ENCODE data around the gene EAF1. TPM values are rescaled to one million over a fixed set of nuclear protein-coding genes. Genes with fewer than 3 reads are reported as not detected.
"Not testable (repeated sequence)": the region's sequence is repeated elsewhere in the genome, so short reads cannot be mapped to it uniquely, and the experiment has no call there.

EAF1 gene
- total and polyA plus RNA-seq, 5 donors from 2014 or later: 7.9 to 27.9 (median 10.2) TPM

DNA sequence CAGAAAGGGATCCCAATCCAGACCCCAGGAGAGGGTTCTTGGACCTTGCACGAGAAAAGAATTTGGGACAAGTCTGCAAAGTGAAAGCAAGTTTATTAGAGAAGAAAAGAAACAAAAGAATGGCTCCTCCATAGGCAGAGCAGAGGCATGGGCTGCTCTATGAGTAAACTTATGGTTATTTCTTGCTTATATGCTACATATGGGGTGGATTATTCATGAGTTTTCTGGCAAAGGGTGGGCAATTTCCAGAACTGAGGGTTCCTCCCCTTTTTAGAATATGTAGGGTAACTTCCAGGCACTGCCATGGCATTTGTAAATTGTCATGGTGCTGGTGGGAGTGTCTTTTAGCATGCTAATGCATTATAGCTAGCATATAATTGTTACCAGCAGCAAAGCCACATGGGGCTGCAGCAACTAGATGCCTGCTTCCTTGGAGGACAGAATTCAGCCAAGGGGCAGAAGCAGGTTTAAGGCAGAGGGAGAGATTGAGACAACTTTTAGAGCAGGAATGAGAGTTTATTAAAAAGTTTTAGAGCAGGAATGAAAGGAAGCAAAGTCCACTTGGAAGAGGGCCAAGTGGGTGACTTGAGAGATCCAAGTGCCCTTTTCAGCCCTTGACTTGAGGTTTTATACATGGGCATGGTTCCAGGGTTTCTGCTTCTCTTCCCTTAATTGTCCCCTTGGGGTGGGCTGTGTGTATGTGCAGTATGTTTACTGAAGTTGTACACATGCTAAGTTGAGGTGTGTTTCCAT is 41.3 kb upstream of the EAF1 start:
- H3K4me3 Mint-ChIP-seq: no peak overlapping the region
- no peak overlapping the region for H3K27ac Mint-ChIP-seq
- peaks cover 0 to 9% (median 0%) of the 10 kb centered on the region in 4 donors for H3K4me1 Mint-ChIP-seq
- H3K27me3 ChIP-seq (ENCODE audit: control insufficient read depth, insufficient read depth, low read length): no peaks in the 10 kb centered on the region
- peaks cover 0 to 4% (median 0%) of the 10 kb centered on the region in 7 donors for H3K9me3 Mint-ChIP-seq
- no peaks in the 10 kb centered on the region for H3K4me1 ChIP-seq (ENCODE audit: control insufficient read depth, insufficient read depth, low read length, poor library complexity, severe bottlenecking)
- DNase-seq: no peak
- H3K36me3 ChIP-seq (ENCODE audit: control insufficient read depth, insufficient read depth, low read length): no peaks in the 10 kb centered on the region
- peaks cover 5% of the 10 kb centered on the region for H3K27me3 Mint-ChIP-seq
- no peaks in the 10 kb centered on the region for H3K9me3 ChIP-seq (ENCODE audit: control insufficient read depth in 2 of 2, low read length in 2 of 2)
- H3K4me3 ChIP-seq (ENCODE audit: low read depth, low read length): no peak overlapping the region
- ATAC-seq (ENCODE audit: low read depth in 2 of 2): no peak
- H3K27ac ChIP-seq (ENCODE audit: insufficient read depth, low read length, poor library complexity, severe bottlenecking): no peak overlapping the region
- peaks cover 3% of the 10 kb centered on the region for H3K36me3 Mint-ChIP-seq

DNA sequence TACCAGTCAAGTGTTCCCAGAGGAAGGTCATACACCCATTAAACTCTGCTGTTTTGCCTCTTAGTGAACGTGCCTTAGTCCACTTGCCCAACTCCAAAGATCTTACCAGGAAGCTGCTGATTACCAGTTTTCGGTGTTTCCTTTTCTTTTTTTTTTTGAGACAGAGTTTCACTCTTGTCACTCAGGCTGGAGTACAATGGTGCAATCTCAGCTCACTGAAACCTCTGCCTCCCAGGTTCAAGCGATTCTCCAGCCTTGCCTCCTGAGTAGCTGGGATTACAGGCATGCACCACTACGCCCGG is 40.8 kb upstream of the EAF1 start:
- not testable (repeated sequence) for H3K27ac ChIP-seq (ENCODE audit: insufficient read depth, low read length, poor library complexity, severe bottlenecking); H3K27ac Mint-ChIP-seq; H3K4me1 ChIP-seq (ENCODE audit: control insufficient read depth, insufficient read depth, low read length, poor library complexity, severe bottlenecking); DNase-seq; H3K9me3 Mint-ChIP-seq; H3K36me3 ChIP-seq (ENCODE audit: control insufficient read depth, insufficient read depth, low read length); H3K4me3 Mint-ChIP-seq; ATAC-seq (ENCODE audit: low read depth in 2 of 2); H3K36me3 Mint-ChIP-seq; H3K4me3 ChIP-seq (ENCODE audit: low read depth, low read length); H3K9me3 ChIP-seq (ENCODE audit: control insufficient read depth in 2 of 2, low read length in 2 of 2); H3K4me1 Mint-ChIP-seq; H3K27me3 Mint-ChIP-seq; H3K27me3 ChIP-seq (ENCODE audit: control insufficient read depth, insufficient read depth, low read length)

DNA sequence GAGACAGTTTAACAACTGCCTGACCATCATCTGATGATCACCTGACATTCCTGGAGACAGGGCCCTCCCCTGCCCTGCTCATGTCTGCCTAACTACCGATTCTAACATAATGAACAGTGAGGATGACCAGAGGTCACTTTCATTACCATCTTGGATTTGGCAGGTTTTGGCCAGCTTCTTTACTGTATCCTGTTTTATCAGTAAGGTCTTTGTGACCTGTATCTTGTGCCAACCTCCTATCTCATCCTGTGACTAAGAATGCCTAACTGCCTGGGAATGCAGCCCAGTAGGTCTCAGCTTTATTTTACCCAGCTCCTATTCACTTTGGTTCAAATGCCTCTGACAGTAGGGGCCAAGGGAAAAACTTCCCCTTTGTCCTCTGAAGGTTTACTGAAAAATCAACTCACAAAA is 40.2 kb upstream of the EAF1 start:
- no peak overlapping the region for H3K4me3 Mint-ChIP-seq
- H3K27me3 Mint-ChIP-seq: peaks cover 5% of the 10 kb centered on the region
- no peaks in the 10 kb centered on the region for H3K9me3 ChIP-seq (ENCODE audit: control insufficient read depth in 2 of 2, low read length in 2 of 2)
- DNase-seq (no peak), ATAC-seq (ENCODE audit: low read depth in 2 of 2) (no peak)
- H3K36me3 Mint-ChIP-seq: peaks cover 3% of the 10 kb centered on the region
- no peak overlapping the region for H3K4me3 ChIP-seq (ENCODE audit: low read depth, low read length)
- H3K9me3 Mint-ChIP-seq: peaks cover 0 to 4% (median 0%) of the 10 kb centered on the region in 7 donors
- H3K27ac ChIP-seq (ENCODE audit: insufficient read depth, low read length, poor library complexity, severe bottlenecking): no peak overlapping the region
- H3K27me3 ChIP-seq (ENCODE audit: control insufficient read depth, insufficient read depth, low read length): no peaks in the 10 kb centered on the region
- no peaks in the 10 kb centered on the region for H3K36me3 ChIP-seq (ENCODE audit: control insufficient read depth, insufficient read depth, low read length)
- no peaks in the 10 kb centered on the region for H3K4me1 ChIP-seq (ENCODE audit: control insufficient read depth, insufficient read depth, low read length, poor library complexity, severe bottlenecking)
- no peak overlapping the region for H3K27ac Mint-ChIP-seq
- peaks cover 0 to 9% (median 0%) of the 10 kb centered on the region in 4 donors for H3K4me1 Mint-ChIP-seq

DNA sequence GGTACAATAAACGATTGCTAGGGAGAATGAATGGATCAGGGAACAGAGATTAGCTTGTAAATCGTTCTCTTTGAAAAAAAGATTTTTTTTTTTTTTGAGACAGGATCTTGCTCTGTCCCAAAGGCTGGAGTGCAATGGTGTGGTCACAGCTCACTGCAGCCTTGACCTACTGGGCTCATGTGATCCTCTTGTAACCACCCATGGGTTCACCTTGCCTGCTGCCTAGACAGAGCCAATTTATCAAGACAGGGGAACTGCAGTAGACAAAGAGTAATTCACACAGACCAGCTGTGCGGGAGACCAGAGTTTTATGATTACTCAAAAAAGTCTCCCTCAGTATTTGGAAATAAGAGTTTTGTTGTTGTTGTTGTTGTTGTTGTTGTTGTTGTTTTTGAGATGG is 39.7 kb upstream of the EAF1 start:
- Mint-ChIP-seq H3K36me3 (peaks cover 3% of the 10 kb centered on the region), H3K27me3 (peaks cover 2% of the 10 kb centered on the region), H3K4me3 (no peak overlapping the region), H3K9me3 (peaks cover 0 to 6% (median 0%) of the 10 kb centered on the region in 7 donors), H3K4me1 (peaks cover 0 to 9% (median 0%) of the 10 kb centered on the region in 4 donors), H3K27ac (peak overlapping the region in 1 of 3 donors; percentile 49)
- Histone ChIP-seq H3K36me3 (ENCODE audit: control insufficient read depth, insufficient read depth, low read length) (no peaks in the 10 kb centered on the region), H3K27me3 (ENCODE audit: control insufficient read depth, insufficient read depth, low read length) (no peaks in the 10 kb centered on the region), H3K9me3 (ENCODE audit: control insufficient read depth in 2 of 2, low read length in 2 of 2) (no peaks in the 10 kb centered on the region), H3K27ac (ENCODE audit: insufficient read depth, low read length, poor library complexity, severe bottlenecking) (no peak overlapping the region), H3K4me1 (ENCODE audit: control insufficient read depth, insufficient read depth, low read length, poor library complexity, severe bottlenecking) (no peaks in the 10 kb centered on the region), H3K4me3 (ENCODE audit: low read depth, low read length) (no peak overlapping the region)
- no peak for ATAC-seq (ENCODE audit: low read depth in 2 of 2)
- DNase-seq: no peak

DNA sequence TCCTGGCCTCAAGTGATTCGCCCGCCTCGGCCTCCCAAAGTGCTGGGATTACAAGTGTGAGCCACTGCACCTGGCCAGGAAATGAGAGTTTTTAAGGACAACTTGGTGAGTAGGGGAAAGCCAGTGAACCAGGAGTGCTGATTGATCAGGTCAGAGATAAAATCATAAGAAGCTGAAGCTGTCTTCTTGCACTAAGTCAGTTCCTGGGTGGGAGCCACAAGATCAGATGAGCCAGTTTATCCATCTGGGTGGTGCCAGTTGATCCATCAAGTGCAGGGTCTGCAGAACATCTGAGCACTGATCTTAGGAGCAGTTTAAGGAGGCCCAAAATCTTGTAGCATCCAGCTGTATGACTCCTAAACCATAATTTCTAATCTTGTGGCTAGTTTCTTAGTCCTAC is 39.1 kb upstream of the EAF1 start:
- not testable (repeated sequence) for DNase-seq; H3K36me3 ChIP-seq (ENCODE audit: control insufficient read depth, insufficient read depth, low read length); H3K4me1 ChIP-seq (ENCODE audit: control insufficient read depth, insufficient read depth, low read length, poor library complexity, severe bottlenecking); H3K27me3 ChIP-seq (ENCODE audit: control insufficient read depth, insufficient read depth, low read length); H3K27me3 Mint-ChIP-seq; H3K27ac ChIP-seq (ENCODE audit: insufficient read depth, low read length, poor library complexity, severe bottlenecking); H3K4me1 Mint-ChIP-seq; ATAC-seq (ENCODE audit: low read depth in 2 of 2); H3K4me3 ChIP-seq (ENCODE audit: low read depth, low read length); H3K27ac Mint-ChIP-seq; H3K36me3 Mint-ChIP-seq; H3K9me3 ChIP-seq (ENCODE audit: control insufficient read depth in 2 of 2, low read length in 2 of 2); H3K9me3 Mint-ChIP-seq
- peak overlapping the region in 1 of 4 donors; percentile 27 for H3K4me3 Mint-ChIP-seq

DNA sequence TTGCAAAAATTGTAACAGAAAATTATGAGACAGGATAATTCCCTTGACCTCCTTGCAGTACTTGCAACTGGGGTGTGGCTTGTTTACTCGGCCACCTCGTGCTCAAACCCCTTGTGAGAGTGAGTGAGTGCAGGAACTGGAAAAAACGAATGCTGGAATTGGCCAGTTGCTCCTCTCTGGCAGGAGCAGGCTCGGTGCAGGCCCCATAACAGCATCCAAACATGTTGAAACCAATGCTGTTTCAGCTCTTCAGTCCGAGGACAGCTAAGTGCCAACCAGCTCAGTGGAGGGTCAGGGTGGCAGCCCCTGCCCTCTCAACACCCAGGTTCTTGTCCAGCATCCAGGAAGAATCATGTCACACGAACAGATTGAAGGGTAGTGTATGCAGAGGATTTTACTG is 36.9 kb upstream of the EAF1 start:
- Mint-ChIP-seq H3K36me3 (peaks cover 6% of the 10 kb centered on the region), H3K4me1 (no peaks in the 10 kb centered on the region), H3K27me3 (no peaks in the 10 kb centered on the region), H3K9me3 (peaks cover 0 to 6% (median 0%) of the 10 kb centered on the region in 7 donors), H3K27ac (peak overlapping the region in 1 of 3 donors; percentile 71), H3K4me3 (no peak overlapping the region)
- Histone ChIP-seq H3K36me3 (ENCODE audit: control insufficient read depth, insufficient read depth, low read length) (no peaks in the 10 kb centered on the region), H3K4me3 (ENCODE audit: low read depth, low read length) (no peak overlapping the region), H3K9me3 (ENCODE audit: control insufficient read depth in 2 of 2, low read length in 2 of 2) (no peaks in the 10 kb centered on the region), H3K27me3 (ENCODE audit: control insufficient read depth, insufficient read depth, low read length) (no peaks in the 10 kb centered on the region), H3K4me1 (ENCODE audit: control insufficient read depth, insufficient read depth, low read length, poor library complexity, severe bottlenecking) (no peaks in the 10 kb centered on the region), H3K27ac (ENCODE audit: insufficient read depth, low read length, poor library complexity, severe bottlenecking) (no peak overlapping the region)
- DNase-seq (no peak), ATAC-seq (ENCODE audit: low read depth in 2 of 2) (no peak)

DNA sequence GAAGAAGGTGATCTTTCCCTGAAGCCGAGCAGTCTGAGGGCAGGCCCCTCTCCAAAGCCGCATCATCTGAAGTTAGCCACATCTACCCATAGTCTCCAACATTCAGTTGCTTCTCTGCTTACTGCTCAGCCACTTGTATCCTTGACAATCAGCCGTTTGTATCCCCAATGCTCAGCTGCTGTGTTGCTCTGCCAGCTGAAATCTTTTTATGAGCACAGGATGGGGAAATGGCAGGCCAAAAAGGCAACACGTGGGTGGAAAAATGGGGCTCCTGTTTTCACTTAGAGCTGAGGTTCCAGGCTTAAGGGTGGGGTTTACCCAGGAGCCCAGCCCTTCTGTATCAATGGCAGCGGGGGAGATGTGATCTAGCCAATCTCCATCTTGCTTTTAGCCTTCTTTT is 36.4 kb upstream of the EAF1 start:
- no peaks in the 10 kb centered on the region for H3K4me1 ChIP-seq (ENCODE audit: control insufficient read depth, insufficient read depth, low read length, poor library complexity, severe bottlenecking)
- no peaks in the 10 kb centered on the region for H3K4me1 Mint-ChIP-seq
- peaks cover 0 to 5% (median 0%) of the 10 kb centered on the region in 7 donors for H3K9me3 Mint-ChIP-seq
- H3K36me3 Mint-ChIP-seq: peaks cover 9% of the 10 kb centered on the region
- no peak overlapping the region for H3K27ac Mint-ChIP-seq
- ATAC-seq (ENCODE audit: low read depth in 2 of 2): no peak
- H3K4me3 Mint-ChIP-seq: no peak overlapping the region
- H3K27ac ChIP-seq (ENCODE audit: insufficient read depth, low read length, poor library complexity, severe bottlenecking): no peak overlapping the region
- no peak for DNase-seq
- peaks cover 1% of the 10 kb centered on the region for H3K27me3 Mint-ChIP-seq
- no peaks in the 10 kb centered on the region for H3K36me3 ChIP-seq (ENCODE audit: control insufficient read depth, insufficient read depth, low read length)
- H3K4me3 ChIP-seq (ENCODE audit: low read depth, low read length): no peak overlapping the region
- H3K27me3 ChIP-seq (ENCODE audit: control insufficient read depth, insufficient read depth, low read length): no peaks in the 10 kb centered on the region
- no peaks in the 10 kb centered on the region for H3K9me3 ChIP-seq (ENCODE audit: control insufficient read depth in 2 of 2, low read length in 2 of 2)

DNA sequence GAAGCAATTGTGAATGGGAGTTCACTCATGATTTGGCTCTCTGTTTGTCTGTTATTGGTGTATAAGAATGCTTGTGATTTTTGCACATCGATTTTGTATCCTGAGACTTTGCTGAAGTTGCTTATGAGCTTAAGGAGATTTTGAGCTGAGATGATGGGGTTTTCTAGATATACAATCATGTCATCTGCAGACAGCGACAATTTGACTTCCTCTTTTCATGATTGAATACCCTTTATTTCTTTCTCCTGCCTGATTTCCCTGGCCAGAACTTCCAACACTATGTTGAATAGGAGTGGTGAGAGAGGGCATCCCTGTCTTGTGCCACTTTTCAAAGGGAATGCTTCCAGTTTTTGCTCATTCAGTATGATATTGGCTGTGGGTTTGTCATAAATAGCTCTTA is 34.1 kb upstream of the EAF1 start:
- not testable (repeated sequence) for H3K27ac ChIP-seq (ENCODE audit: insufficient read depth, low read length, poor library complexity, severe bottlenecking); H3K9me3 Mint-ChIP-seq; H3K4me1 Mint-ChIP-seq; H3K27me3 Mint-ChIP-seq; H3K27ac Mint-ChIP-seq; H3K36me3 Mint-ChIP-seq; H3K4me1 ChIP-seq (ENCODE audit: control insufficient read depth, insufficient read depth, low read length, poor library complexity, severe bottlenecking); H3K27me3 ChIP-seq (ENCODE audit: control insufficient read depth, insufficient read depth, low read length); H3K4me3 ChIP-seq (ENCODE audit: low read depth, low read length); H3K4me3 Mint-ChIP-seq; DNase-seq; H3K36me3 ChIP-seq (ENCODE audit: control insufficient read depth, insufficient read depth, low read length); ATAC-seq (ENCODE audit: low read depth in 2 of 2); H3K9me3 ChIP-seq (ENCODE audit: control insufficient read depth in 2 of 2, low read length in 2 of 2)

Measured in CD4-positive, CD25-positive, alpha-beta regulatory T cell (primary cell).